Left lung (tissue), 10 donors: Measurements from ENCODE around the gene TMEM115. TPM values are rescaled to one million over a fixed set of nuclear protein-coding genes. Genes with fewer than 3 reads are reported as not detected.

Experiments used
- ATAC-seq: fragments of 200-7000 bp; cut with Tn5 transposase; one replicate; pipeline ENCODE4 v1.9.1; 2020; ENCODE audit warnings: moderate library complexity
- DNase-seq, 4 donors: peaks; one replicate each; pipeline ENCODE4 v3.0.0-alpha.2; 2013 to 2020
- H3K27ac ChIP-seq, 2 donors: fragments of 200-600 bp; sonication (generic) in 1 of 2; one replicate each; pipeline versions ENCODE4 v1.5.0 to v1.8.0; 2020 to 2021
- H3K27me3 ChIP-seq, 2 donors: fragments of 200-600 bp; sonication (generic) in 1 of 2; one replicate each; pipeline versions ENCODE4 v1.5.0 to v1.8.0; 2020 to 2021
- H3K36me3 ChIP-seq, 2 donors: fragments of 200-600 bp; sonication (generic) in 1 of 2; one replicate each; pipeline versions ENCODE4 v1.5.0 to v1.8.0; 2020 to 2021
- H3K4me1 ChIP-seq, 2 donors: fragments of 200-600 bp; one replicate each; pipeline ENCODE4 v1.8.0; 2021
- H3K4me3 ChIP-seq, 2 donors: fragments of 200-600 bp; sonication (generic) in 1 of 2; one replicate each; pipeline versions ENCODE4 v1.5.0 to v1.8.0; 2020 to 2021; ENCODE audit warnings: mild to moderate bottlenecking in 1 of 2
- H3K9me3 ChIP-seq, 2 donors: fragments of 200-600 bp; sonication (generic) in 1 of 2; one replicate each; pipeline versions ENCODE4 v1.5.0 to v1.8.0; 2020 to 2021
- CTCF ChIP-seq, 2 donors: fragments of 200-600 bp; sonication (generic) in 1 of 2; IDR thresholded peaks; one replicate each; pipeline versions ENCODE4 v1.5.0 to v1.8.0; 2021; ENCODE audit warnings: antibody characterized with exemption in 2 of 2
- intact Hi-C, 2 donors: fragments of 100-400 bp; cut with DNase I; formaldehyde crosslinking; loops; one replicate each; pipeline versions ENCODE4 v1.11.2 to v1.14.2; 2022
- polyA plus RNA-seq, 6 donors: library from polyadenylated mRNA; unstranded; fragments of 120-200 nt; gene quantifications; one replicate each; pipeline ENCODE4 v1.2.1, GENCODE V29; 2013; ENCODE audit not compliant: insufficient read length in 6 of 6
- total RNA-seq, 2 donors: library from RNA; stranded (reverse); fragmentation: NEBNext Ultra II Directional; extraction: Animal tissue kit (Norgen Biotek cat#: 25700); gene quantifications; one replicate each; pipeline ENCODE4 v1.2.1, GENCODE V29; 2021
- donor health status: DM: no; HTN: yes; CAD: no.
- donor health status: DM: no; HTN: no; CAD: no.

Gene TMEM115
- total and polyA plus RNA-seq, 8 donors: 23.3 to 39.1 (median 29.0) TPM

GRCh38 chr3:50373146-50374051 is 14.1 kb upstream of the TMEM115 start:
- intact Hi-C loops: loop anchor here in 1 of 2 donors (10.0 kb wide), 1 partner anchor 161 kb away; no protein-coding TSS in a partner anchor
- DNase-seq (no peak), ATAC-seq (no peak)
- Histone ChIP-seq H3K36me3 (peaks cover 0 to 4% of the 10 kb centered on the region in 2 donors), H3K27ac (no peak overlapping the region), H3K4me3 (no peak overlapping the region), H3K9me3 (no peaks in the 10 kb centered on the region), H3K27me3 (peaks cover 0 to 3% of the 10 kb centered on the region in 2 donors), H3K4me1 (no peaks in the 10 kb centered on the region)
- no peak for TF ChIP-seq CTCF (IDR thresholded peaks at IDR 0.05)

DNA sequence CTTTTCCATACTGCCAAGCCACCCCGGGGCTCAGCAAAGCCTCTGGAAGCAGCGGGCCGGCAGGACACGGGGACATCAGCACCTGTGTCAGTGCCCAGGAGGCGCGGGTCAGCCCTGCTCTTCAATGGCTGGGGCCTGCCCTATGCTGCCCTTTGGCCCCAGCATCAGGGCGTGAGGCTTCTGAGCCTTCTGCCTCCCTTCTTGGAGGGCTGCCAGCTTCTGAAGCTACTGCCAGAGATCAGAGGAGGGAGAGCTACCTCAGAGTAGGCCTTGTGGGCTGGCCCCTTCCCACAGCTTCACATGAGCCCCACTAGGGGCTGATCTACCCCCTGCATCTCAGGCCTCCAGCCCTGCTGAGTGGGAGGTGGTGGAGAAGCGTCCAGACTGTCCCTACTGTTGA is 13.0 kb upstream of the TMEM115 start:
- no peak overlapping the region for H3K4me3 ChIP-seq
- peaks cover 0 to 3% of the 10 kb centered on the region in 2 donors for H3K27me3 ChIP-seq
- no peak for TF ChIP-seq CTCF (IDR thresholded peaks at IDR 0.05)
- ATAC-seq (no peak), DNase-seq (peak in 1 of 4 donors; percentile 71)
- peaks cover 0 to 4% of the 10 kb centered on the region in 2 donors for H3K36me3 ChIP-seq
- no peaks in the 10 kb centered on the region for H3K9me3 ChIP-seq
- H3K4me1 ChIP-seq: no peaks in the 10 kb centered on the region
- H3K27ac ChIP-seq: no peak overlapping the region
- intact Hi-C loops: loop anchor here in 1 of 2 donors (10.0 kb wide), 1 partner anchor 162 kb away; no protein-coding TSS in a partner anchor

DNA sequence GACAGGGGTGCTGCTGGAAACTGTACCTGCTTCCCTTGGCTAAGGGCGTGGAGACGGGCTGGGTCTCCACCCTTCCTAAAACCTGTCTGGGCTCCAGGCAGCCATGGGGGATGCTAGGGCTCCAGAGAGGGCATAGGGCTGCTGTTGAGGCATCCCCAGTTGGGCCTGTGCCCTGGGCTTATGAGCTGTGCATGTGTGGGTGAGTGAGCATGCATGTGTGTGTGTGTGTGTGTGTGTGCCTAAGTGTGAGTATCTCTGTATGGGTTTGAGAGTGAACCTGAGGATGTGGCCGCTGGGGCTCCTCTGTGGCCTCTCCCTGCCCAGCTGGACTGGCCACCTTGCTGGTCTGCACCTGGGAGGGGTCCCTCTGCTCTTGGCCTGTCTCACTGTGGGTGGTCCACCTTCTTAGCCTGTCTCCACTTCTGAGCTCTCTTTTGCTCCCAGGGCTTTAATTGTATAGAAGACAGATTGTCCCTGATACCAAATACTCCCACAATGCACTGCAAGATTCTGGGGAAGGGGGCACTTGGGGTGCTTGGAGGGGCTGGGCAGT is 11.9 kb upstream of the TMEM115 start:
- TF ChIP-seq CTCF (IDR thresholded peaks at IDR 0.05): no peak
- intact Hi-C loops: loop anchor here in 1 of 2 donors (10.0 kb wide), 1 partner anchor 164 kb away; no protein-coding TSS in a partner anchor
- peaks cover 0 to 3% of the 10 kb centered on the region in 2 donors for H3K27me3 ChIP-seq
- no peak for ATAC-seq
- H3K4me1 ChIP-seq: no peaks in the 10 kb centered on the region
- DNase-seq: no peak
- H3K4me3 ChIP-seq: no peak overlapping the region
- H3K36me3 ChIP-seq: peaks cover 0 to 4% of the 10 kb centered on the region in 2 donors
- H3K27ac ChIP-seq: no peak overlapping the region
- H3K9me3 ChIP-seq: no peaks in the 10 kb centered on the region

DNA sequence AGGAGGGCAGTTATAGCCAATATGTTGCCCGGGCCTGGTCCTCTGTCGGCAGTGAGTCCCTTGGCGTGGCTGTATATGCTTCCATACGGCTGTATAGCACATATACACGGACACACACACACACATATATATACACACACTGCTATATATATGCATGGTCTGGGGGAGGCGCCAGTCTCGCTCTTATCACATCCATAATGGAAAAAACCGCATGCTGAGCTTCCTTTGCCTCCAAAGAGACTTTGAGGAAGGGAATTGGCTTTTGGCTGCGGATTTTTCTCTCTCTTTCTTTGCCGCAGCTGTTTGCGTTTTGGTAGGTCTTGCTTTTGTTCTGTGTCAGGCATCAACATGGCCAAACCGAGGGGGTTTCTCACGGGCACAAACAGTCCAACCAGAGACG is 11.3 kb upstream of the TMEM115 start:
- ATAC-seq (no peak), DNase-seq (peak in 1 of 4 donors; percentile 47)
- peaks cover 0 to 4% of the 10 kb centered on the region in 2 donors for H3K36me3 ChIP-seq
- no peak overlapping the region for H3K4me3 ChIP-seq
- peaks cover 0 to 3% of the 10 kb centered on the region in 2 donors for H3K27me3 ChIP-seq
- TF ChIP-seq CTCF (IDR thresholded peaks at IDR 0.05): no peak
- H3K27ac ChIP-seq: no peak overlapping the region
- intact Hi-C loops: loop anchor here in 1 of 2 donors (10.0 kb wide), 1 partner anchor 164 kb away; no protein-coding TSS in a partner anchor
- H3K4me1 ChIP-seq: peaks cover 0 to 4% of the 10 kb centered on the region in 2 donors
- no peaks in the 10 kb centered on the region for H3K9me3 ChIP-seq
